Skeletal muscle cell (primary cell): ENCODE measurements around the gene PCK2.

ENCODE experiments used
- DNase-seq: peaks from one replicate; pipeline ENCODE4 v3.0.0-alpha.2; 2010; ENCODE audit warnings: low read depth
- H3K4me3 ChIP-seq: 2 replicates; pipeline ENCODE4 v1.5.1; 2011; ENCODE audit warnings: low read depth, mild to moderate bottlenecking, control low read depth, low read length, moderate library complexity

Gene PCK2

DNA sequence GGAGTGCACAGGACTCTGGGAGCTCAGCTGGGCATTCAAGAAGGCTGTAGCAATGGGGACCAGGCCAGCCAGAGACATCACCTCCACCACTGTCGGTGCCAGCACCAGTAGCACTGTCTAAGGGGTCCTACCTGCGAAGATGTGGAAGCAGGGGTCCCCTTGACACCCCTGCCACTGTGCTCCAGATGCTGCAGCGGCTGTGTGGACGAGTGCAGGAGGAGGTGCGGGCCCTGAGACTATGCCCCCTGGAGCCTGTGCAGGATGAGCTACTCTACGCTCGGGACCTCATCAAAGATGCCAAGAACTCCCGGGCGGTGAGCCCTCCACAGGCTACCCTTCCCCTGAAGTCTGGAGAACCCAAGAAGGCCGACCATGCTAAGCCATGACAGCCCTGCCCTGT is 33.7 kb upstream of the PCK2 start:
- no peak overlapping the region for H3K4me3 ChIP-seq
- no peak for DNase-seq

- DNase-seq: no peak
These were observed 32.9 kb upstream of the PCK2 start for GRCh38 chr14:24060984-24061913.

DNA sequence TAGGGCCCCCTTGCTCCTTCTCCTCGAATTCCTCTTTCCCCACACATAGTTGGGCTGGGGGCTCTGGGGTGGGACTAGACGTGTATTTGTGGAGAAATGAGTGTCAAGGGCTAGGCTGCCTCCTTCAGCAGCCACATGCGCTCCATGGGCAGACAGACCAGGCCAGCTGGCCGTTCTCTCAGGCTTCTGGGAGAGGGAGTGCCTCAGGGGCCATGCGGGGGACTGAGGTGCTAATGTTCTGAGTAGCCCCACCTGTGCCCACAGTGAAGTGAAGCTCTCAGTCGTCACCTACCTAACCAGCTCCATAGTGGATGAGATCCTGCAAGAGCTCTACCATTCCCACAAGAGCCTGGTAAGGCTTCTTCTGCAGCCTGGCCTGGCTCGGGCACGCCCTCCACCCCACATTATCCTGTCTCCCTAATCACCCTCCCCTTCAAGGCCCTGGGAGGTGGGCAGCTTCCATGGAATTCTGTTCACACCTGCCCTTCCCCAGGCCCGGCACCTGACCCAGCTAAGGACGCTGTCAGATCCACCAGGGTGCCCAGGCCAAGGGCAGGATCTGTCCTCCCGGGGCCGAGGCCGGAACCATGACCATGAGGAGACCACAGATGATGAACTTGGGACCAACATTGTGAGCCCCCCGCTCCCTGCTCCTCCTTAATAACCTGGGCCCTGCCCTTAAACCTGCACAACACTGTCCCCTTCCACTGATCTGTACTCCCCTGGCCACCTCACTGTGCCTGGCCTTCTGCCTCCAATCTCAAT is 31.7 kb upstream of the PCK2 start:
- DNase-seq: no peak
- no peak overlapping the region for H3K4me3 ChIP-seq

More at GRCh38 chr14:24060984-24061913, 32.9 kb upstream of the PCK2 start:
- H3K4me3 ChIP-seq: no peak overlapping the region

DNA sequence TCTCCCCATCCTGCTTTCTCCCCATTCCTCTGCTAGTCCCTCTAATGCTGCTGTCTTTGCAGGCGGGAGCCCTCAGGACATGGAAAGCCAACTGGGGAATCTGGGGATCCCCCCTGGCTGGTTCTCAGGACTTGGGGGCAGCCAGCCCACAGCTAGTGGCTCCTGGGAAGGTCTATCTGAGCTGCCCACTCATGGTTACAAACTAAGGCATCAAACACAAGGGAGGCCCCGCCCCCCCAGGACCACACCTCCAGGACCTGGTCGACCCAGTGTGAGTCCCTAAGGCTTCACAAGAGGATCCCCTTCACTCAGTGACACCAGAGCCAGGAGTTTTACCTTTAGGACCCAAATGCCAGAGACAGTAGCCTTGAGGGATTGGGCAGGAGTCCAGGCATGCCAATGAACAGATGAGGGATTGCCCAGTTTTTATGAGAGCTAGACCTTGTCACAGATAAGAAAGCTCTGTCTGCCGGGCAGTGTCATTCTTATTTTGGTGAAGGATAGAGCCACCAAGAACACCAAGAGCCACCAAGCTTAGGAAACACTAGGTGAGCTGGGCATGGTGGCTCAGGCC is 30.8 kb upstream of the PCK2 start:
- H3K4me3 ChIP-seq: no peak overlapping the region
- no peak for DNase-seq

- H3K4me3 ChIP-seq: no peak overlapping the region
- DNase-seq: no peak
These were observed 29.9 kb upstream of the PCK2 start for GRCh38 chr14:24064091-24064795.

DNA sequence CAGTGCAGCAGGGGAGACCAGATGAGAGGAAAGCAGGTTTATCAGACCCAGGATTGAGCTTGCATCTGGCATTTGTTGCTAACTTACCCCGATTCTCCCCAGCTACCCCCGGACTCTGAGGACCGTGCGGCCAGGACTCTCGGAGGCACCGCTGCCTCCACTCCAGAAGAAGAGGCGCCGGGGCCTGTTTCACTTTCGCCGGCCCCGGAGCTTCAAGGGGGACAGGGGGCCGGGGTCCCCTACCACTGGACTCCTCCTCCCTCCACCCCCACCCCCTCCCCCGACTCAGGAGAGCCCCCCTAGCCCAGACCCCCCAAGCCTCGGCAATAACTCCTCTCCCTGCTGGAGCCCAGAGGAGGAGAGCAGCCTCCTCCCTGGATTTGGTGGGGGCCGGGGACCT is 29.3 kb upstream of the PCK2 start:
- DNase-seq: no peak
- no peak overlapping the region for H3K4me3 ChIP-seq

DNA sequence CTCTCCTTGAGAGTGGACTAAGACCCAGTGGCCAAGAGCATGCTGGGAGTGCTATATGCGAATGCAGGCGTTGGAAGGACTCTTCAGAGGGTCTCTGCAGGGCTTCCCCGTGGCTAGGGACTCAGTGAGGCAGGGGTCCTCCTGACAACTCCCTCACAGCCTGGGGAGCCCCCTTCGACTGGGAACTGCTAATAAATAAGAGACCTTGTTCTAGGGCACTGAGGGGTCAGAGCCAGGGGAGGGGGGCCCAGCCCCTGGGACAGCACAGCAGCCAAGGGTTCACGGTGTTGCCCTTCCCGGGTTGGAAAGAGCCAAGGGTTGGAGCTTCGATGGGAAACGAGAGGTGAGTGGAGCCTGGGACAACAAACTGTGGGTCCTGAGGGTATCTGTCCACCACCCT is 28.7 kb upstream of the PCK2 start:
- no peak for DNase-seq
- no peak overlapping the region for H3K4me3 ChIP-seq

GRCh38 chr14:24066496-24067132 is 27.5 kb upstream of the PCK2 start:
- H3K4me3 ChIP-seq: no peak overlapping the region
- DNase-seq: no peak

GRCh38 chr14:24067133-24068082 is 26.7 kb upstream of the PCK2 start:
- no peak for DNase-seq
- H3K4me3 ChIP-seq: no peak overlapping the region

GRCh38 chr14:24068711-24069410 is 25.2 kb upstream of the PCK2 start:
- H3K4me3 ChIP-seq: no peak overlapping the region
- no peak for DNase-seq

GRCh38 chr14:24069411-24069735 is 24.7 kb upstream of the PCK2 start:
- no peak overlapping the region for H3K4me3 ChIP-seq
- DNase-seq: no peak

DNA sequence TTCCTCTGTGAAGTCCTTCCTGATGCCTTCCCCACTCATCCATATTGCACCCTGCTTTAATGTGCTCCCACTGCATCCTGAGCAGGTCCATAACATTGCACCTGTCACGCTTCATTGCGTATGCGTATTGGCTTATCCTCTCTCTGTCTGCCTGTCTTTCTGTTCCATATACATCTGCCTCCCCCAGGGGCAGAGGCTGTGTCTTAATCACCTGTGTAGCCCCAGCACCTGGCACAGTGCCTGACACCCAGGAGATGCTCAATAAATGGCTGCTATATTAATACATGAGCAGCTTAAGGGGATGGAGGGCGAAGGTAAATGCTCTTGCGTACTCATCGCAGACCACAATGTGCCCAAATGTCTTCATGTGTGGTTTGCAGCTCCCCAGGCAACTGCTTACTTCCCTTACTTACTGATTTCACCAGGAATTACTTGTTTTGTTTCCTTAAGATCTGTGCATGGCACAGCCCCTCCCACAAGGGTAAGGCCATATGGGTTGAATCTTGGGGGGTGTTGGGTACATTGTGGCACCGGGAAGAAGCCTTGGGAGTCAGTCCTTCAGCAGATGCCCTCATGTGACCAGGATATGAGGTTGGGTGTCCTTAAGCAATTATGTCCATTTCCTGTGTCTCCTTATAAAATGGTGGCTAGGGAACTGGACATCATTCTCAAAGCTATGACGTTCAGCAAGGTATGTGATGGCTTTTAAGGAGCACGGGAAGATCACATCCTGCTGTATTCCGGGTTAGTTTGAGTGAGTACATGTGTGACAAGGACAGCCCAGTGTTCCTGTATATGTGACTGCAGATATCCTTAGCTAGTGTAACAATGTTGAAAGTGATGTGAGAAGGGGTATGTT is 23.6 kb upstream of the PCK2 start:
- no peak overlapping the region for H3K4me3 ChIP-seq
- no peak for DNase-seq

GRCh38 chr14:24071144-24071697 is 22.9 kb upstream of the PCK2 start, which contains the start of gene CPNE6:
CPNE6 (plus strand) TSS chr14:24071562; CDS start chr14:24072937, 1,375 bp downstream.
- no peak within 1 kb of the TSS for H3K4me3 ChIP-seq
- no peak for DNase-seq

DNA sequence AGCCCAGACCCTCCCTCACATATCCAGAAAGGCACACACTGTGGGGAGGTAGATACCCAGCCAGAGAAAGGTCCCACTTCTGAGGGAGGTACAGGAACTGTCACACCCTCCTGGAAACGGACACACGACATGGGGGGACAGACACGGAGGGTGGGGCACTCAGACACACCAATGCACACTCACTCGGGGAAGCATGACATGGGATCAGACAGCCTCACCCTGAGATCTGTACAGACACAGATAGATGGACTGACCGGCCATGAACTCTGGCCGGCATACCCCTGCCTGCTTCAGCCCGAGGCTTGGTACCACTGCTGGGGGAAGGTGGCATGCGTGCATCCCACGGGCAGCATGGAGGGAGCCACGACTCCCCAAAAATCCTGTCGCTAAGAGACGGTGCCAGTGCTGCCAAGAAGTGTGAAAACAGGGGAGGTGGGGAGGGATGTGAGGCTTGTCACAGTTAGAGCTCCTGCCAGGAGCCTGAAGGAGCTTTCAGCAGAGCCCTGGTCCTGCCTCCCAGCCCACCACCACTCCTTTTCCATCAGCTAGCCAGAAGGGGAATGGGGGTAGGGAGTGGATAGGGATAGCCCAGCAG is 22.2 kb upstream of the PCK2 start:
- no peak overlapping the region for H3K4me3 ChIP-seq
- DNase-seq: no peak

DNA sequence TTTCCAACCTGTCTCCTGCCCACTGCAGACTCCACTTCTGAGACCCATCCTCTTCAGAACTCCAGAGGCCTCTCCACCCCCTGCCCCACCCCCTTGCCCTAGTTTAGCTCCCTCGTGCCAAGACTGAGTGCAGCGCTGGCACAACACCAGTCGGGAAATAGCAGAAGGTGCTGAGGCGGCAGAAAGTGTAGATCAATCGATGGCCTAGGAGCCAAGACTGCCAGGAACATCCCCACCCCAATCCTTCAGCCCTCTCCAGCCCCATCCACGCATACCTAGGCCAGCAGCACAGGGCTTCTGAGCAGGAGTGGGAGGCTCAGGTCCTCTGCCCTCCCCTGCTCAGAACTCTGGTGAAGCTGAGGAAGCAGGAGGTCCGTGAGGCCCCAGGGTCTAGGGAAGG is 21.7 kb upstream of the PCK2 start:
- H3K4me3 ChIP-seq: no peak overlapping the region
- DNase-seq: no peak
